ENCODE measurements around the gene HOXB6.

- no peak for TF ChIP-seq CTCF (IDR thresholded peaks at IDR 0.05)
- TF ChIP-seq POLR2A (IDR thresholded peaks at IDR 0.05): no peak
Observed at GRCh38 chr17:48554412-48555257, 50.2 kb downstream of the HOXB6 start.

Data from testis (tissue), 2 donors.